Eye (tissue), 1 donor: Measurements from ENCODE around the gene GJA1.

Source experiments
- DNase-seq: peaks from one replicate; pipeline ENCODE4 v3.0.0-alpha.2; 2015

Gene GJA1

GRCh38 chr6:121492536-121492935, 57.1 kb downstream of the GJA1 start:
- DNase-seq: no peak

- DNase-seq: no peak
Observed at GRCh38 chr6:121497970-121498375, 62.5 kb downstream of the GJA1 start.

- no peak for DNase-seq
Observed at GRCh38 chr6:121498481-121499276, 63.2 kb downstream of the GJA1 start.
